Measurements from ENCODE around the gene DNAH2. TPM values are rescaled to one million over a fixed set of nuclear protein-coding genes. Genes with fewer than 3 reads are reported as not detected.

The DNAH2 gene
- polyA plus RNA-seq, 1 experiment, result 0.06 TPM

- H3K27me3 ChIP-seq (ENCODE audit: control insufficient read depth, insufficient read depth, low read length), result no peaks in the 10 kb centered on the region
- POLR2A ChIA-PET, result no interaction called here
- H3K4me3 ChIP-seq (ENCODE audit: low read depth, low read length), result no peak overlapping the region
- TF ChIP-seq CTCF (IDR thresholded peaks at IDR 0.05; ENCODE audit: low read depth, low read length), result no peak
- no peak for DNase-seq (ENCODE audit: low read depth, low spot score)
- no peak overlapping the region for H3K27ac ChIP-seq (ENCODE audit: low read depth, low read length)
- CTCF ChIA-PET, result no interaction called here
- no peaks in the 10 kb centered on the region for H3K9me3 ChIP-seq (ENCODE audit: control insufficient read depth, insufficient read depth, low read length)
These were observed 19.5 kb upstream of the DNAH2 start for GRCh38 chr17:7697828-7698588.

- no peak overlapping the region for H3K4me3 ChIP-seq (ENCODE audit: low read depth, low read length)
- no peak for TF ChIP-seq CTCF (IDR thresholded peaks at IDR 0.05; ENCODE audit: low read depth, low read length)
- CTCF ChIA-PET, result interaction anchor here (0.6 to 2.5 kb wide), 4 partner anchors 13 to 289 kb away, joined by 3 to 7 read pairs (median 4); partner anchors contain the start of genes FXR2, TP53 and WRAP53
- peaks cover 8% of the 10 kb centered on the region for H3K27me3 ChIP-seq (ENCODE audit: control insufficient read depth, insufficient read depth, low read length)
- no peaks in the 10 kb centered on the region; the same call in 1 of the 2 replicates for H3K9me3 ChIP-seq (ENCODE audit: control insufficient read depth, insufficient read depth, low read length)
- POLR2A ChIA-PET, result no interaction called here
- DNase-seq (ENCODE audit: low read depth, low spot score), result no peak
- H3K27ac ChIP-seq (ENCODE audit: low read depth, low read length), result no peak overlapping the region
These were observed 17.0 kb upstream of the DNAH2 start for GRCh38 chr17:7700510-7700909.

- ChIA-PET POLR2A (no interaction called here), CTCF (interaction anchor here (2.5 kb wide), 1 partner anchor 14 kb away, joined by 7 read pairs; the partner anchor contains the start of genes TP53 and WRAP53)
- Histone ChIP-seq H3K27me3 (ENCODE audit: control insufficient read depth, insufficient read depth, low read length) (peaks cover 18% of the 10 kb centered on the region), H3K4me3 (ENCODE audit: low read depth, low read length) (no peak overlapping the region), H3K27ac (ENCODE audit: low read depth, low read length) (no peak overlapping the region), H3K9me3 (ENCODE audit: control insufficient read depth, insufficient read depth, low read length) (no peaks in the 10 kb centered on the region; the same call in 1 of the 2 replicates)
- DNase-seq (ENCODE audit: low read depth, low spot score), result no peak
- no peak for TF ChIP-seq CTCF (IDR thresholded peaks at IDR 0.05; ENCODE audit: low read depth, low read length)
These were observed 15.9 kb upstream of the DNAH2 start for GRCh38 chr17:7701681-7702080.

- Histone ChIP-seq H3K4me3 (ENCODE audit: low read depth, low read length) (no peak overlapping the region), H3K9me3 (ENCODE audit: control insufficient read depth, insufficient read depth, low read length) (no peaks in the 10 kb centered on the region; the same call in 1 of the 2 replicates), H3K27me3 (ENCODE audit: control insufficient read depth, insufficient read depth, low read length) (peaks cover 18% of the 10 kb centered on the region), H3K27ac (ENCODE audit: low read depth, low read length) (no peak overlapping the region)
- no peak for TF ChIP-seq CTCF (IDR thresholded peaks at IDR 0.05; ENCODE audit: low read depth, low read length)
- no peak for DNase-seq (ENCODE audit: low read depth, low spot score)
- POLR2A ChIA-PET, result interaction anchor here (0.6 kb wide), 1 partner anchor 14 kb away, joined by 5 read pairs; no protein-coding TSS in a partner anchor
- CTCF ChIA-PET, result interaction anchor here (1.3 kb wide), 1 partner anchor 15 kb away, joined by 3 read pairs; the partner anchor contains the start of gene WRAP53
These were observed 14.8 kb upstream of the DNAH2 start for GRCh38 chr17:7702776-7703175.
